Nephron progenitor cell (in vitro differentiated cells): Measurements from ENCODE around the gene OR51F2.

Experiments
- DNase-seq: peaks from one replicate; pipeline ENCODE4 v3.0.0; 2021
- H3K27ac Mint-ChIP-seq: 2 replicates; pipeline ENCODE4 v1.8.0; 2021; ENCODE audit warnings: mild to moderate bottlenecking, moderate library complexity, mixed read lengths
- H3K27me3 Mint-ChIP-seq: 2 replicates; pipeline ENCODE4 v1.8.0; 2021; ENCODE audit warnings: mild to moderate bottlenecking, low read depth, mixed read lengths; ENCODE audit not compliant: poor library complexity
- H3K36me3 Mint-ChIP-seq: 2 replicates; pipeline ENCODE4 v1.8.0; 2021; ENCODE audit warnings: low read depth, mixed read lengths
- H3K4me1 Mint-ChIP-seq: 2 replicates; pipeline ENCODE4 v1.8.0; 2021; ENCODE audit warnings: mixed read lengths
- H3K4me3 Mint-ChIP-seq: 2 replicates; pipeline ENCODE4 v1.8.0; 2021; ENCODE audit warnings: mild to moderate bottlenecking, moderate library complexity, mixed read lengths
- H3K9me3 Mint-ChIP-seq: 2 replicates; pipeline ENCODE4 v1.8.0; 2021; ENCODE audit warnings: mild to moderate bottlenecking, moderate library complexity, mixed read lengths
- CTCF ChIP-seq: fragments of 200-600 bp; sonication (generic); IDR thresholded peaks from 2 replicates; pipeline ENCODE4 v1.5.0; 2021; ENCODE audit warnings: antibody characterized with exemption

Gene OR51F2

DNA sequence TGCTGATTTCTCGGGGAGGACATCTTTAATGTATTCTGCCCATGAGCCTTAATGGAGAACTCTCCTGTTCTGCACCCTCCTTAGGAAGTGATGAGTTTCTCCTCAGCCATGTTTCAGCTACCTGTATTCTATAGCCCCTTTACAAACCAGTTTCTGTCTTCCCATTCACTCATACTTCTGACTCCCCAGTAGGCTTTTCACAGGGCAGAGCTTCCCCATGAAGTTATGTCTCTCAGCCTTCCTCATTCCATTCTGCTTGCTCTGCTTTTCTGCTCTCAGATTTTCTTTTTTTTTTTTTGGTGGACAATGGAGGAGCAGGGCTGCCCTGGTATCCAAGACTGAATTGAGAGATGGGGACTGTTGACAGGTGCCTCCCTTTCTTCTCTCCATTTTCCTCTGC lies 12.6 kb upstream of the OR51F2 start:
- DNase-seq, result no peak
- H3K27ac Mint-ChIP-seq, result no peak overlapping the region
- H3K27me3 Mint-ChIP-seq, result peaks cover 3% of the 10 kb centered on the region
- TF ChIP-seq CTCF, result no peak
- H3K9me3 Mint-ChIP-seq, result no peaks in the 10 kb centered on the region
- H3K4me3 Mint-ChIP-seq, result no peak overlapping the region
- no peaks in the 10 kb centered on the region for H3K36me3 Mint-ChIP-seq
- peaks cover 11% of the 10 kb centered on the region for H3K4me1 Mint-ChIP-seq

DNA sequence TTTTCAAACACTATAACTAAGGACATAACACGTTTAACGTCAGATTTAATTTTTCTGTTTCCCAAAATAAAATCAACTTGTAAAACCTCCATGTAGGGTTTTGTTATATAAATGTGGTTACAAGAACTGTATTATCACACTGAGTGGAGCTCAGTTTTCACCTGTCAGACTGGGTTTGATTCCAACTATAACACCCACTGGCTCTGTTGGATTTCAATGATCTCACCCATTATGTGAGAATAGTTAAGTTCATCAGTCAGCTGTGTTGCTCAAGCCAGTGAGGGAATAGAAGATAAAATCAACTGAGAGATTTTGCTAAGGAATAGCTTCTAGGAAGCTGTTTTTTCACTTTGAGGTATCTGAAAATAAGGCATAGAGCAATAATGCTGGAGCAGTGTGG lies 11.9 kb upstream of the OR51F2 start:
- no peaks in the 10 kb centered on the region for H3K9me3 Mint-ChIP-seq
- no peak for DNase-seq

GRCh38 chr11:4825132-4825531 lies 4.0 kb downstream of the OR51F2 start:
- Mint-ChIP-seq H3K4me3 (no peak overlapping the region), H3K27me3 (peaks cover 16% of the 10 kb centered on the region), H3K4me1 (no peaks in the 10 kb centered on the region), H3K27ac (no peak overlapping the region), H3K9me3 (no peaks in the 10 kb centered on the region), H3K36me3 (no peaks in the 10 kb centered on the region)
- no peak for TF ChIP-seq CTCF
- DNase-seq, result no peak

More for the DNA sequence above, 11.9 kb upstream of the OR51F2 start:
- Mint-ChIP-seq H3K27me3 (no peaks in the 10 kb centered on the region), H3K4me1 (peaks cover 11% of the 10 kb centered on the region), H3K27ac (no peak overlapping the region), H3K36me3 (no peaks in the 10 kb centered on the region), H3K4me3 (no peak overlapping the region)
- no peak for TF ChIP-seq CTCF

GRCh38 chr11:4826425-4826824 lies 5.3 kb downstream of the OR51F2 start:
- peaks cover 12% of the 10 kb centered on the region for H3K27me3 Mint-ChIP-seq
- peak; percentile 29 for TF ChIP-seq CTCF
- no peaks in the 10 kb centered on the region for H3K9me3 Mint-ChIP-seq
- H3K4me3 Mint-ChIP-seq, result no peak overlapping the region
- DNase-seq, result no peak
- H3K27ac Mint-ChIP-seq, result no peak overlapping the region
- H3K4me1 Mint-ChIP-seq, result peaks cover 5% of the 10 kb centered on the region
- H3K36me3 Mint-ChIP-seq, result no peaks in the 10 kb centered on the region

- Mint-ChIP-seq H3K4me3 (no peak overlapping the region), H3K36me3 (no peaks in the 10 kb centered on the region), H3K27ac (no peak overlapping the region), H3K4me1 (peaks cover 11% of the 10 kb centered on the region), H3K27me3 (peaks cover 7% of the 10 kb centered on the region), H3K9me3 (no peaks in the 10 kb centered on the region)
- no peak for TF ChIP-seq CTCF
- DNase-seq, result no peak
Observed at GRCh38 chr11:4830346-4830745, 9.2 kb downstream of the OR51F2 start.

- H3K36me3 Mint-ChIP-seq, result no peaks in the 10 kb centered on the region
- H3K27ac Mint-ChIP-seq, result no peak overlapping the region
- no peaks in the 10 kb centered on the region for H3K9me3 Mint-ChIP-seq
- DNase-seq, result no peak
- H3K27me3 Mint-ChIP-seq, result peaks cover 7% of the 10 kb centered on the region
- no peak overlapping the region for H3K4me3 Mint-ChIP-seq
- no peak for TF ChIP-seq CTCF
- H3K4me1 Mint-ChIP-seq, result peaks cover 14% of the 10 kb centered on the region
Observed at GRCh38 chr11:4830909-4831308, 9.8 kb downstream of the OR51F2 start.
